Erythroblast (primary cell): ENCODE measurements around the gene HGFAC.

ENCODE experiments used
- DNase-seq, 2 experiments: peaks; one replicate each; lab custom pipeline; 2025; lab: John Stamatoyannopoulos, UW
- GATA1 ChIP-seq: IDR thresholded peaks from 2 replicates; pipeline ENCODE4 v1.6.1; 2011; ENCODE audit warnings: low read depth, mild to moderate bottlenecking, control low read depth, low read length, moderate library complexity
- POLR2A ChIP-seq: IDR thresholded peaks from 2 replicates; pipeline ENCODE4 v1.6.1; 2011; ENCODE audit warnings: mild to moderate bottlenecking, low read length

The HGFAC gene

DNA sequence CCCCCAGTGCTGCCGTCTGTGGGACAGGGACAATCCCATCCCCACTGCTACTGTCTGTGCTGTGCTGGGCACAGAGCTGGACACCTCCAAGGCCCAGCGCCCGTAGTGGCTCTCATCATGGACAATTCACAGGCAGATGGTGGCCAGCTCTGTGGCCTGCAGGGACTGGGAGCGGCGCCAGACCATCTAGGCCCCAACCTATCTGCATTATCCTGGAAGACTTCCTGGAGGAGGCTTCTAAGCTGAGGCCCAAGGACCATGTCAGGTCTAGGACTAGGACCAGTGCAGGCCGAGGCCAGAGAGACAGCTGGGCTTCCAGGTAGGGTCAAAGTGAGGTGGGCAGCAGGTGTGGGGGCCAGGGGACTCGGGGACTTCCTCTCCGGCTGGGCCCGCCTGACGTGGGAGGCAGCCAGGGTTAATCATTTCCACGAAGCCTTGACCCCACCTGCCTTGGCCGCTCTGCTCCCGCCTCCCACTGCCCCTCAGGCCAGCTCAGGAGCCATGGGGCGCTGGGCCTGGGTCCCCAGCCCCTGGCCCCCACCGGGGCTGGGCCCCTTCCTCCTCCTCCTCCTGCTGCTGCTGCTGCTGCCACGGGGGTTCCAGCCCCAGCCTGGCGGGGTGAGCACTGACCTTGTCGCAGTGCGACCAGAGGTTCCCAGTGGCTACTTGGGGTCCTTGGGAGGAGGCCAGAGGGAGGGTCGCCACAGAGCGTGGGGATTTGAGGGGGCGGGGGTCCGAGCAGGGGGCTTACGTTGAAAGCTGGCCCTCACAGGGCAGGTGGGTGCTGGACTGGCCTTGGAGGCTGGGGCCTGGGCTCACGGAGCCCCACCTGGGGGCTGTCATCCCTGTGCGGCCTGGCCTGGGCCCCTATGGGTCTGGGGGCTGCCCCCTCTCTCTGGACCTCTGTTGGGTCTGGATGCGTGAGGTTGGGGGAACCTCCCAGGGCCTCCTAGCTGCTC lies at the start of gene HGFAC:
Gene HGFAC (plus strand): TSS at position 468 of the 959 bp plus-strand sequence. CDS start 34 bp downstream, at position 502.
- TF ChIP-seq POLR2A = no peak
- no peak for TF ChIP-seq GATA1

GRCh38 chr4:3392321-3392720 lies 49.4 kb upstream of the HGFAC start:
- TF ChIP-seq POLR2A (no peak), GATA1 (no peak)
- no peak for DNase-seq

More for the DNA sequence above, at the start of gene HGFAC:
- DNase-seq = no peak

- TF ChIP-seq POLR2A (no peak), GATA1 (no peak)
- DNase-seq = no peak
These were observed 48.6 kb upstream of the HGFAC start for GRCh38 chr4:3393171-3393570.

GRCh38 chr4:3396600-3396999 lies 45.2 kb upstream of the HGFAC start:
- DNase-seq = no peak
- TF ChIP-seq GATA1 = no peak
- no peak for TF ChIP-seq POLR2A

DNA sequence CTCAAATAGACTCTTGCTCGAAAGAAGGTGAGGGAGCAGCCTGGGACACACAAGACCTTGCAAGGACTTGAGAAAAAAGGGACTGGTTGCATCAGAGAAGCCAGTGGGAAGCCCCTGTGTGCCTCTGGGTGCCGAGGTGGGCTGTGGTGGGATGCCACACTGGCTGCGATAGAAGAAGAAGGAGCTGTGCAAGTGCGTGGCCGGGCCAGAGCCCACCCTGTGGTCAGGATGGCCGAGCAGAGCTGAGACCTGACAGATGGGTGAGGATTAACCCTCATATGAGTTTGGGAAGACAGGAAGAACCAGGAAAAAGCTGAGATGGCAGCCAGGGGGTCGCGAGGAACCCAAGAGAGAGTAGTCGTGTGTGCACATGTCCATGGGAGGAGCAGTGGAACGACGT lies 44.6 kb upstream of the HGFAC start:
- DNase-seq = no peak
- no peak for TF ChIP-seq POLR2A
- TF ChIP-seq GATA1 = no peak

DNA sequence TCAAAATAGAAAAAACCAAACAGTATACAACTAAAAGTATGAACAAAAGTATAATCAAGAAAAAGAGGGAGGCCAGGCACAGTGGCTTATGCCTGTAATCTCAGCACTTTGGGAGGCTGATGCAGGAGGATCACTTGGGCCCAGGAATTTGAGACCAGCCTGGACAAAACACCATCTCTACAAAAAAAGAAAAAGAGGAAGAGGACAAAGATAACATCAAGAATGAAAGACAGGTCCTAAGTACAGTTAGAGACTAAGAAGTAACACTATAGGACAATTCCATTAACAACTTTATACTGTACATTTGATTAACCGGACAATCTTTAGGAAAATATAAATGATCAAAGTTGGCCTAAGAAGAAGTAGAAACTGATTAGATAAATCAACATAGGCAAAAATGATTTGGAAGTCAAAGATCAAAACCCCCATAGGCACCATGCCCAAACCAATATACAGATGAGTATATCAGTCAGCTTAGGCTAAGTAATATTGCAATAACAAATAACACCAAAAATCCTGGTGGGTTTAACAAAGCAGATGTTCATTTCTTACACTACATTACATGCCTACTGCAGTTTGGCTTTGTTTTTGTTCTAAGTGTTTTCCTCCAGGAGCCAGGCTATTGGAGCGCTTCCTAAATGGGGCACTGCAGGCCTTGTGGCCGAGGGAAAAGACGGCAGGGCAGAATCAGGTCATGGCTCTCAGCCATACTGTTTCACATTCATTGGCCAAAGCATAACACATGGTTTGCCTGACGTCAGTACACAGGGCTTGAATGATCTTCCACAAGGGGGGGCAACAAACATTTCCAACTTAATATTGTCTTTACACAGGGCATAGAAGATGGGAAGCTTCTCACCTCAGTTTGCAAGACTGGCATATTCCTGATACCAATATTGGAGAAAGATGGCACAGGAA lies 42.2 kb upstream of the HGFAC start:
- no peak for TF ChIP-seq GATA1
- no peak for TF ChIP-seq POLR2A
- peak; percentile 12 to 15 for DNase-seq

GRCh38 chr4:3401436-3402171 lies 40.2 kb upstream of the HGFAC start:
- no peak for TF ChIP-seq GATA1
- TF ChIP-seq POLR2A = no peak
- DNase-seq = no peak

- no peak for DNase-seq
- no peak for TF ChIP-seq POLR2A
These were observed 39.0 kb upstream of the HGFAC start for GRCh38 chr4:3402491-3403347.

DNA sequence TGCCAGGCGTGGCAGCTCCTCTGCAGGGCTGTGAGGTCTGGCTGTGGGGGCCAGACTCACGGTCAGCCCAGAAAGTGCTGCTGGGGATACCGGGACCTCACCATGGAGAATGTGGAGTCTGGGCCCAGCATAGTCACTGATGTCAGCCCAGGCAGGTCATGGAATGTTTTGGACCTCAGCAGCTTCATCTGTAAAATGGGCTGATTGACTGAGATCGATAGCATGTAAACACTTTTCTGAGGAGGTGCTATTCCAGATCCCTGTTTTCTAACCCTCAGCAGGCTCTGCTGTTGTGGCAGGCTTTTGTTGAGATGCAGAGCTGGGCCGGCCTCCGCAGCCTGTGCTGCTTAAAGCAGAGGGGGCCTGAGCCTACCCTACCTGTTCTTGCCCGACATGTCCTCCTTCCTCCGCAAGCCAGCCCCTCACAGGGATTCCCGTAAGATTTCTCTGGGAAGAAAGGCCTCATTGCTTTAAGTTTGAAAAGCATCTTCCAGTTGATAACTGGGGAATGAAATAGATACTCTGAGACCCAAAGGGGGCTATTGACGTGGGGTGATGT lies 38.3 kb upstream of the HGFAC start:
- TF ChIP-seq POLR2A (no peak), GATA1 (no peak)
- no peak for DNase-seq

DNA sequence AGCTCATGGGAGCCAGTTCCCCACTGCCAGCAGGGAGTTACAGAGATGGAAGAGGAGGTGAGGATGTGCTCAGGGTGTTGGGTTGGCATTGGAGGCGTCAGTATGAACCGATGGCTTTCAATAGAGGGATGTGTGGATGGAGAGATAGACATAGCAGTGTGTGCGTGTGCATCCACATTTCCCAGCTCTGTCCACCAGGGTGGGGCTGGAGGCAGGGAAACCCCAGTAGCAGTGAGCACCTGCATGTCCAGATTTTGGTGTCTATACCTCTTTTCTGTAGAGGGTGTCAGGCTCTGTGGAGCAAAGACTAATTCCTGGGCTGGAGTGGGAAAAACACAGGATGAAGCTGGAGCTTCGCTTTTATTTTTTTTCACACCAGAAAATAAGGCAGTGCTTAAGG lies 37.2 kb upstream of the HGFAC start:
- no peak for DNase-seq
- no peak for TF ChIP-seq GATA1
- no peak for TF ChIP-seq POLR2A

GRCh38 chr4:3405176-3405575 lies 36.6 kb upstream of the HGFAC start:
- TF ChIP-seq GATA1 (no peak), POLR2A (no peak)
- DNase-seq = no peak

GRCh38 chr4:3406021-3406420 lies 35.7 kb upstream of the HGFAC start:
- DNase-seq = no peak
- TF ChIP-seq POLR2A (no peak), GATA1 (no peak)

DNA sequence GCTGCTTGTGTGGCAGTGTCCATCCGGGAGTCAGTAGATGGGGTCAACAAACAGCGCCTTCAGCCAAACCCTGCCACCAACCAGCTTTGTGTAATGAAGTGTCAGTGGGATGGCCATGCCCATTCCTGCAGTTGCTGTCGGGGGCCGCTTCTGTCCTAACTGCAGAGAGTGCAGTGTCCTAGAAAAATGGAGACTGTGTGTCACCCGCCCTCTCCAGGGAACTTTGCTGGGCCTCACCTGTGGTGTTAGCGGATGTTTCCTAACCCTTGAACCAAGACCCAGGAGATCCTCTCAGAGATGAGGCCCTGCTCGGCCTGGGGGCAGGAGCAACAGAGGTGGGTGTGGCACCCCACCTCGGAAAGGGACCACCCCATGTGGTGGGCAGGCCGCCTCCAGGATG lies 35.3 kb upstream of the HGFAC start:
- no peak for DNase-seq
- TF ChIP-seq POLR2A (no peak), GATA1 (no peak)
